ENCODE results near the gene MGAT3. TPM values are rescaled to one million over a fixed set of nuclear protein-coding genes. Genes with fewer than 3 reads are reported as not detected.

Gene MGAT3
- total RNA-seq, 1 experiment from 2014 or later: 5.0 TPM

GRCh38 chr22:39535831-39536449 is 79.1 kb downstream of the MGAT3 start:
- no peaks in the 10 kb centered on the region; a peak in 1 of 5 replicates for H3K9me3 Mint-ChIP-seq
- no peak overlapping the region for H2AFZ ChIP-seq (ENCODE audit: low read length)

More at GRCh38 chr22:39535831-39536449, 79.1 kb downstream of the MGAT3 start:
- no peak for DNase-seq
- Histone ChIP-seq H4K20me1 (ENCODE audit: control insufficient read depth, insufficient read depth, insufficient read length) (no peaks in the 10 kb centered on the region), H3K14ac (ENCODE audit: insufficient read depth, low read length) (no peak overlapping the region), H2AK5ac (ENCODE audit: insufficient read length, low read length) (no peak overlapping the region), H3K9me3 (ENCODE audit: control insufficient read depth, low read depth, low read length) (no peaks in the 10 kb centered on the region), H3K79me1 (ENCODE audit: insufficient read depth, low read depth, low read length, poor library complexity, severe bottlenecking) (no peaks in the 10 kb centered on the region), H3K23ac (ENCODE audit: insufficient read length, low read depth, low read length) (no peak overlapping the region), H2BK15ac (ENCODE audit: low read depth, low read length) (no peak overlapping the region), H2BK12ac (ENCODE audit: insufficient read length, low read depth, low read length) (no peak overlapping the region), H4K8ac (replicated peaks; ENCODE audit: insufficient read length, low read depth, low read length) (no peak overlapping the region), H3K9ac (ENCODE audit: extremely low read depth, insufficient read length, low read length) (no peak overlapping the region), H4K5ac (ENCODE audit: insufficient read length, low read depth, low read length) (no peak overlapping the region), H3T11ph (ENCODE audit: low read length) (no peak overlapping the region), H3K56ac (ENCODE audit: insufficient read length, low read depth, low read length) (no peak overlapping the region), H2BK20ac (ENCODE audit: low read depth, low read length, poor library complexity, severe bottlenecking) (no peak overlapping the region), H3K4me2 (ENCODE audit: insufficient read depth, insufficient read length, low read length) (peak overlapping the region; percentile 2), H3K18ac (ENCODE audit: insufficient read length, low read depth, low read length) (no peak overlapping the region), H3K4me1 (ENCODE audit: insufficient read depth, low read length) (peaks cover 2% of the 10 kb centered on the region; the same call in 1 of the 2 replicates), H2BK120ac (ENCODE audit: low read depth, low read length, poor library complexity, severe bottlenecking) (no peak overlapping the region), H3K23me2 (ENCODE audit: insufficient read length, low read depth, low read length, poor library complexity, severe bottlenecking) (peaks cover 5% of the 10 kb centered on the region), H2BK5ac (ENCODE audit: insufficient read length, low read length) (no peak overlapping the region), H3K27ac (ENCODE audit: insufficient read length, low read depth, low read length) (no peak overlapping the region), H4K91ac (ENCODE audit: insufficient read length, low read depth, low read length) (no peak overlapping the region), H3K27me3 (ENCODE audit: insufficient read depth, low read length) (no peaks in the 10 kb centered on the region), H3K79me2 (ENCODE audit: insufficient read depth, low read length) (peaks cover 2% of the 10 kb centered on the region; the same call in 1 of the 2 replicates), H3K4ac (ENCODE audit: low read depth, low read length) (no peak overlapping the region)
- Mint-ChIP-seq H3K27me3 (ENCODE audit: low read depth) (peaks cover 7% of the 10 kb centered on the region), H3K4me1 (peaks cover 37 to 44% of the 10 kb centered on the region in 2 experiments), H3K27ac (no peak overlapping the region), H3K36me3 (ENCODE audit: insufficient read depth in 1 of 3, low read depth in 3 of 3) (peaks cover 0 to 11% (median 7%) of the 10 kb centered on the region in 3 experiments; a peak in 4 of 7 replicates), H3K4me3 (no peak overlapping the region)
- WGBS (ENCODE audit: extremely low coverage, insufficient read length, low lambda C conversion rate): no CpG with 5 or more reads among the region's 15 CpGs
- no peak for TF ChIP-seq CTCF (conservative IDR thresholded peaks at IDR 0.05)

All from H9 (cell line).